ENCODE results near the gene ACOT7. TPM values are rescaled to one million over a fixed set of nuclear protein-coding genes. Genes with fewer than 3 reads are reported as not detected.

The ACOT7 gene
- total RNA-seq, 1 donor from 2014 or later: 16.1 TPM

DNA sequence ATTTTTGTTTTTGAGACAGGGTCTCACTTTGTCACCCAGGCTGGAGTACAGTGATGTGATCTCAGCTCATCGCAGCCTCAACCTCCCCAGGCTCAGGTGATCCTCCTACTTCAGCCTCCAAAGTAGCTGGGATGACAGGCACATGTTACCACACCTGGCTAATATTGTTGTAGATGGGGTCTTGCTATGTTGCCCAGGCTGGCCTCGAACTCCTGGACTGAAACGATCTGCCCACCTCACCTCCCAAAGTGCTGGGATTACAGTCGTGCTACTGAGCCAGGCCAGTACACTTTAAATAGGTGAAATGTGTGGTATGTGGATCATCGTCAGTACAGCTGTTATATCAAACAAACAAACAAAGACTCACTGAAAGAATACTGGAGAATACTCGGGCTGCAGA lies 97.7 kb downstream of the ACOT7 start:
- peaks cover 0 to 14% of the 10 kb centered on the region in 2 donors for H3K36me3 ChIP-seq
- no peak for DNase-seq (ENCODE audit: low spot score in 2 of 2)
- H3K27ac ChIP-seq: no peak overlapping the region
- no peak overlapping the region for H3K4me3 ChIP-seq
- H3K27me3 ChIP-seq: no peaks in the 10 kb centered on the region
- H3K4me1 ChIP-seq: no peaks in the 10 kb centered on the region
- H3K9me3 ChIP-seq: no peaks in the 10 kb centered on the region
- no peak for TF ChIP-seq CTCF (IDR thresholded peaks at IDR 0.05)
- intact Hi-C loops (cut with DNase I): no loop called here

- Histone ChIP-seq H3K27me3 (no peaks in the 10 kb centered on the region), H3K4me3 (no peak overlapping the region), H3K36me3 (peaks cover 0 to 14% of the 10 kb centered on the region in 2 donors), H3K4me1 (no peaks in the 10 kb centered on the region), H3K27ac (no peak overlapping the region), H3K9me3 (no peaks in the 10 kb centered on the region)
- TF ChIP-seq CTCF (IDR thresholded peaks at IDR 0.05): no peak
- no peak for DNase-seq (ENCODE audit: low spot score in 2 of 2)
- intact Hi-C loops (cut with DNase I): no loop called here
These were observed 98.5 kb downstream of the ACOT7 start for GRCh38 chr1:6294890-6295556.

DNA sequence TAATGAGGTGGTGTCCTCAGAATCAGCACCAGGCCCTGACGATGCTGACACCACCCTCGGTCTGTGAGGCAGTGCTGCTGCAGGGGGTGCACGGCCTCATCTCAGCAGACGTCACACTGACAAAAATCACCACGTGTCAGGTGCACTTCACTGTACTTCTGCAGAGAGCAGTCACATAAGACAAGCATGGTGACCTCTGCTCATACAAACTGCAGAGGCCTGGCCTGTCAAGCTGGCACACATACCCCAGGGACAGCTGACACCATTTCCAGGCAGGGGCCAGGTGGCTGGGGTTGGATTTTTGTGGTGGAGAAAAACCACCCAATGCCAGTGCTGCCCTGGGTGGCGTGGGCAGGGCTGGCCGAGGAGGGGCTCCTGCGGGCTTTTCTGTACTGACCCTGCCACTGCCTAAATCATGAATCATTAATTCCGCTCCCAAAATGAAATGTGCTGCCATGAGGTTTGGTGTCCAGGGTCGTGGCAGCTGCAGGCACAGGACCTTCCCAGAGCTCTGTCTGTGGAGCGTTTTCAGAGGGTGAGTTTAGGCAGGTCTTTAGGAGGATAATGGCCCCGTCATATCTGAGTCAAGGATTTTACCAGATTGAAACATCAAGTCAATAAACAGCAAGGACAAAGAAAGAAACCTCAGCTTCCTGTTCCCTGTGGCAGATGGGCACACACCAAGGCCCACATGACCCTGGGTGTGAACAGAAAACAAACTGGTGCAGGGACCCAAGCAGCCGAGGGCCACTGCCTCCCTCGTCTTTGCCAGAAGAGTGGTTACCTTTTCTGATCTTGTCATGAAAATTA lies 99.3 kb downstream of the ACOT7 start:
- no peak for TF ChIP-seq CTCF (IDR thresholded peaks at IDR 0.05)
- H3K9me3 ChIP-seq: no peaks in the 10 kb centered on the region
- H3K4me1 ChIP-seq: no peaks in the 10 kb centered on the region
- peaks cover 0 to 14% of the 10 kb centered on the region in 2 donors for H3K36me3 ChIP-seq
- no peak for DNase-seq (ENCODE audit: low spot score in 2 of 2)
- no peaks in the 10 kb centered on the region for H3K27me3 ChIP-seq
- H3K4me3 ChIP-seq: no peak overlapping the region
- intact Hi-C loops (cut with DNase I): no loop called here
- H3K27ac ChIP-seq: no peak overlapping the region

- no peak for DNase-seq (ENCODE audit: low spot score in 2 of 2)
- TF ChIP-seq CTCF (IDR thresholded peaks at IDR 0.05): no peak
- peaks cover 0 to 14% of the 10 kb centered on the region in 2 donors for H3K36me3 ChIP-seq
- H3K4me3 ChIP-seq: no peak overlapping the region
- H3K4me1 ChIP-seq: peaks cover 7 to 14% of the 10 kb centered on the region in 2 donors
- intact Hi-C loops (cut with DNase I): no loop called here
- no peaks in the 10 kb centered on the region for H3K27me3 ChIP-seq
- no peaks in the 10 kb centered on the region for H3K9me3 ChIP-seq
- no peak overlapping the region for H3K27ac ChIP-seq
These were observed 101.5 kb downstream of the ACOT7 start for GRCh38 chr1:6292102-6292501.

GRCh38 chr1:6288665-6289064 lies 104.9 kb downstream of the ACOT7 start:
- DNase-seq (ENCODE audit: low spot score in 2 of 2): no peak
- Histone ChIP-seq H3K36me3 (peaks cover 0 to 4% of the 10 kb centered on the region in 2 donors), H3K9me3 (no peaks in the 10 kb centered on the region), H3K4me3 (no peak overlapping the region), H3K27ac (no peak overlapping the region), H3K27me3 (no peaks in the 10 kb centered on the region), H3K4me1 (peaks cover 7 to 15% of the 10 kb centered on the region in 2 donors)
- intact Hi-C loops (cut with DNase I): no loop called here
- TF ChIP-seq CTCF (IDR thresholded peaks at IDR 0.05): no peak

Measured in ascending aorta (tissue), 2 donors.